IPS-11a (cell line): Measurements from ENCODE around the gene TRIOBP.
A peak's percentile ranks its signal among the peaks of the same experiment; 100 is the strongest.

Experiments
- H3K4me3 ChIP-seq: one replicate; pipeline ENCODE4 v1.5.1; 2013; ENCODE audit warnings: low read depth, low read length, control low read depth

Gene TRIOBP

DNA sequence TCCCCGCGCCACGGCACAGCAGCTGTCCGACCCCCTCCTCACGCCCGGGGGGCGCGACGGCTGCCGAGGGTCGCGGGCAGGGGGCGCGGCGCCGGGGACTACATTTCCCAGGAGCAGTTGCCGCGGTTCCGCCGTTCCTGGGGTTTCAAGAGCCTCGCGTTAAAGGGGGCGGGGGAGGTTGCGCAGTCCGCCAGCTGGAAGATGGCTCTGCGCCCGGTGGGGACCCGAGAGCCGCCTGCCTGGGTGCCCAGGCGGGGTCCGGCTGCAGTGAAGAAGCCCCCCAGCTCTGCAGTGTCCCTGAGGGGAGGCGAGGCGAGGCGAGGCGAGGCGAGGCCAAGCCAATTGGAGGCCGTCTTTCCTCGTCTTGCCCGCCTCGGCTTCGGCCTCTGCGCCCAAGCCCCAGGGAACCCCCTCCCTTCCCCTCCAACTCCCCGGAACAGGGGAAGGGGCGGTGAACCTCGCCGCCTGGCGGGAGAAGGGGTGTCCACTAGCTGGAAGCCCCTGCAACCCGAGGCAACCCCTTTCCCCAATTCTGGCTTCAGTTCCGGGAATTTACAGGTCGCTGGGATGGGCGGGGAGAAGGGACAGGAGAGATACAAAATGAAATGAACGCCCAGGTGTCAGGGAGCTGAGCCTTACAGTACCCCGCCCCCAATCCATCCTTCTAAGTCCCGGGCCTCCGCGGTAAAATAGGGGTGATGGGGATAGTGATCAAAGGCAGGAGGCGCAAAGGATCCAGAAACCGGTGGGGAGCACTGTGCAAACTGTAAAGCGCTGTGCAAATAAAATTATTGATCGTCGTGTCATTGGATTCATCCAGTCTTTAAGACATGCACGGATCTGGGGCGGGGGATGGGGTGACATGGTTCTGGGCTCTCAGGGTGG, 105.7 kb downstream of the TRIOBP start:
- peak overlapping the region; percentile 63 for H3K4me3 ChIP-seq

DNA sequence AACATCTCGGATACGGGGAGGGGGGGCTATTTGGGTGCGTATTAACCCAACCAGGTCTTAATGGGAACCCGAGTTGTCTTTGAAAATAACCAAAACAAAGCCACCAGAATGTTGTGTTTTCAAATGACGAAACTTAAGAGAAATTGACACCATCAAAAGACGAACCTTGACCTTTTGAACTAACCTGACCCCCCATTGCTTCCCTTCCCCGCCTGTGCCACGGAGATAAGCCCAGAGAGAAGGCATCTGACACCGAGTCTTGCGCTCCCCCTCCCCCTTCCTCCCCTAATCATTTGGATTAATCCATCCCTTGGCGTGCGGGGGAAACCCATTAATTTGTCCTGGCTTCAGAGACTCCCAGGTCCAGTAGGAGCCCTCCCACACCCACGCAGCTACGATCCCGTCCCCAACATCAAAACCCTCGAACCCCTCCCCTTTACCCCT, 106.4 kb downstream of the TRIOBP start:
- H3K4me3 ChIP-seq: peak overlapping the region; percentile 63

GRCh38 chr22:37803639-37804351, 106.9 kb downstream of the TRIOBP start:
- peak overlapping the region; percentile 20 for H3K4me3 ChIP-seq

- H3K4me3 ChIP-seq: peak overlapping the region; percentile 45
Observed at GRCh38 chr22:37804352-37804880, 107.6 kb downstream of the TRIOBP start.

- peak overlapping the region; percentile 45 for H3K4me3 ChIP-seq
Observed at GRCh38 chr22:37804881-37805809, 108.3 kb downstream of the TRIOBP start.

DNA sequence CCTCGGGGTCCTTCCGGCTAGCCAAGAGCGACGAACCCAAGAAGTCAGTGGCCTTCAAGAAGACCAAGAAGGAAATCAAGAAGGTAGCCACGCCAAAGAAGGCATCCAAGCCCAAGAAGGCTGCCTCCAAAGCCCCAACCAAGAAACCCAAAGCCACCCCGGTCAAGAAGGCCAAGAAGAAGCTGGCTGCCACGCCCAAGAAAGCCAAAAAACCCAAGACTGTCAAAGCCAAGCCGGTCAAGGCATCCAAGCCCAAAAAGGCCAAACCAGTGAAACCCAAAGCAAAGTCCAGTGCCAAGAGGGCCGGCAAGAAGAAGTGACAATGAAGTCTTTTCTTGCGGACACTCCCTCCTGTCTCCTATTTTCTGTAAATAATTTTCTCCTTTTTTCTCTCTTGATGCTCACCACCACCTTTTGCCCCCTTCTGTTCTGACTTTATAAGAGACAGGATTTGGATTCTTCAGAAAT, 109.0 kb downstream of the TRIOBP start:
- peak overlapping the region; percentile 45 for H3K4me3 ChIP-seq

GRCh38 chr22:37806409-37807333, 109.8 kb downstream of the TRIOBP start:
- peak overlapping the region; percentile 55 for H3K4me3 ChIP-seq

GRCh38 chr22:37807410-37808293, 110.8 kb downstream of the TRIOBP start, which contains the start of gene GCAT:
GCAT (plus strand) TSS chr22:37807934; CDS start chr22:37807968, 34 bp downstream.
- H3K4me3 ChIP-seq: peak within 1 kb of the TSS; percentile 79

- H3K4me3 ChIP-seq: peak overlapping the region; percentile 79
Observed at GRCh38 chr22:37808294-37808657, 111.4 kb downstream of the TRIOBP start.

DNA sequence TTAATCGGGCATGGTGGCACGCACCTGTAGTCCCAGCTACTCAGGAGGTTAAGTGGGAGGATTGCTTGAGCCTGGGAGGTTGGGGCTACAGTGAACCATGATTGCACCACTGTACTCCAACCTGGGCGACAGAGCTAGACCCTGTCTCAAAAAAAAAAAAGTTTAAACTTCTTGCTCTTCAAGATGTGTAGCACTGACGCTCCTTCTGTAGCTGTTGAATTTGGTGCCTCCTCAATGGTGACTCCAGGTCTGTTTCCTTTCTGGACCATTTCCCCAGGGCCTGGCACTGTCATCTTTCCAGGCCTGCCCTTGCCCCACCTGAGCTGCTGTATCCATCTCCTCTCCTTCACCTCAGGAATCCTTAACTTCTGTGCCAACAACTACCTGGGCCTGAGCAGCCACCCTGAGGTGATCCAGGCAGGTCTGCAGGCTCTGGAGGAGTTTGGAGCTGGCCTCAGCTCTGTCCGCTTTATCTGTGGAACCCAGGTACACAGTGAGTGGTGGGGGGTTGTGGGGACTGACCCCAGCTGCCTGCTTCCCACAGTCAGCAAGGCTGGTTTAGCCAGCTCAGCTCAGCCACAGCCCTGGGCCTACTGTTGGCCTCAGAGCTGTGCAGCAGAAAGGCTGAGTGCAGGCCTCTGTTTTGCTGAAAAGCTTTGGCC, 113.0 kb downstream of the TRIOBP start:
- H3K4me3 ChIP-seq: no peak overlapping the region

DNA sequence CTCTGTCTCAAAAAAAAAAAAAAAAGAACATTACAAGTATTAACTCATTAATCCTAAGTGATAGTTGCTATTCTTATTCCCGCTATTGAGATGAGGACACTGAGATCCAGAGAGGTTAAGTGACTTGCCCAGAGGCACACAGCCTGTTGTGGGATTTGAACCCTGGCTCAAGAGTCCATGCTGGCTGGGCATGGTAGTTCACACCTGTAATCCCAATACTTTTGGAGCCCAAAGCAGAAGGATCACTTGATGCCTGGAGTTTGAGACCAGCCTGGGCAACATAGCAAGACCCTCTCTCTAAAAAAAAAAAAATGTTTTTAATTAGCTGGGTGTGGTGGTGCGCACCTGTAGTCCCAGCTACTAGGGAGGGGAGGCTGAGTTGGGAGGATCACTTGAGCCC, 115.0 kb downstream of the TRIOBP start:
- H3K4me3 ChIP-seq: no peak overlapping the region

GRCh38 chr22:37812869-37813678, 116.2 kb downstream of the TRIOBP start:
- H3K4me3 ChIP-seq: no peak overlapping the region

DNA sequence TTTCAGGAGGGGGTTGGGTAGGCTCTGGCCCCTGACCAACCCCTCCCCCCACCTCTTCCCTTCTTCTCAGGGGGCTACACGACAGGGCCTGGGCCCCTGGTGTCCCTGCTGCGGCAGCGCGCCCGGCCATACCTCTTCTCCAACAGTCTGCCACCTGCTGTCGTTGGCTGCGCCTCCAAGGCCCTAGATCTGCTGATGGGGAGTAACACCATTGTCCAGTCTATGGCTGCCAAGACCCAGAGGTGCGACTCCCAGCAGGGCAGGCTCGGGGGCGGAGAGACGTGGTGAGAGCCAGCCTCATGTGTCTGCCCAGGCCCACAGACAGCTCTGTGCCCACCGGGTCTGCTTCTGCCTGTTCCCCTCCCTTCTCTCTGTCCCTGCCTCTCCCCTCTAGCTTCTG, 118.7 kb downstream of the TRIOBP start:
- H3K4me3 ChIP-seq: no peak overlapping the region

- H3K4me3 ChIP-seq: no peak overlapping the region
Observed at GRCh38 chr22:37816543-37817180, 119.8 kb downstream of the TRIOBP start.

DNA sequence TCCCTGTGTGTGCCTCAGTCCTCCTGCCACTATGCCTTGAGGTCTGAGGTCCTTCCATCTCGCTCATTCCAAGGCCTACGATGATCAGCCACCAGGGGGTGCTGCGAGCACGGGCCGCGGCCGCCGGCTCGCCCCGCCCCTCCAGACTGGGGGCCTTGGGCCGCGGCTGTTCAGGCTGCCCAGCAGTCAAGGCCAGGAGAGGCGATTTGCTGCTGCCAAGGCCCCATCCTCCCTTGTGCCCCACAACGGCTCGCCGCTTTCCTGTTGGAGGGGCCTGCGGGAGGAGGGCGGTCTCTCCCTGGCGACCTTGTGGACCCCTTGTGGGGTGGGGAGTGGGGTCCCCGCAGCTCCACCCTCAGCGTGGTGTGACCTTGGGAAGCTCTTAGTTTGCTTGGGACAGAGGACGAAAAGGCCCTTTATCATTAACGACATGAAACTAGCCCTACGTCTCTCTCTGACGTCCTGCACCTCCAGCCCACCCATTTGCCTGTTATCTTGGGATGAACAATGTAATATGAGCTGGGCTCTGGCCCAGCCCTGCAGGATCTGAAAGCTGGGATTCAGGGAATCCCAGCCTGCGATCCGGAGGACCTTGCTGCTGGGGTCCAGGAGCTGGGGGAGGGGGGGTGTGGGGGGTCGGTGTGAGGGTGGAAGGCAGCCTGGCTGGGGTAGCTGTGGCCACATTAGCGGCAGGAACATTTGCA, 121.0 kb downstream of the TRIOBP start:
- H3K4me3 ChIP-seq: peak overlapping the region; percentile 30
